Measurements from ENCODE around the gene TMEM256. TPM values are rescaled to one million over a fixed set of nuclear protein-coding genes. Genes with fewer than 3 reads are reported as not detected.
A peak's percentile ranks its signal among the peaks of the same experiment; 100 is the strongest.
"Not testable (repeated sequence)": the region's sequence is repeated elsewhere in the genome, so short reads cannot be mapped to it uniquely, and the experiment has no call there.

TMEM256 gene
- polyA plus RNA-seq, 3 donors: 39.2 to 81.4 (median 72.6) TPM

DNA sequence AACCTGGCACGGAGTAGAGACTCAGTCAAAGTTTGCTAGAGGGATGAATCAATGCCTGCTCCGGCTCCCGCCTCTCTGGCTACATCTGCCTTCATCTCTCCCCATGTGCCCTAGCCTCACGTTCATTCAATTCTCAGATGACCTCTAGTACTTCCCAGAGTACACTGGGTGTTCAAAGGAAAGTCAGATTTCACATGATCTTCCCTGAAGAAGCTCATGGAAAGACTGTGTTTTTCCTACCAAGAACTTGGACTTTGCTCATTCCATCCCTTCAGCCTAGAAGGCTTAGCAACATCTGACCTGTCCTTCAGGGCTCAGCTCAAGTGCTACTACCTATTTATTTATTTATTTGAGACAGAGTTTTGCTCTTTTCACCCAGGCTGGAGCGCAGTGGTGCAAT lies 34.1 kb downstream of the TMEM256 start:
- peak overlapping the region in 1 of 2 donors; percentile 35 for H3K4me3 Mint-ChIP-seq
- no peak overlapping the region for H3K27ac ChIP-seq (ENCODE audit: low read depth in 1 of 2, low read length in 2 of 2)
- H3K36me3 ChIP-seq (replicated peaks in 1 of 2; ENCODE audit: control insufficient read depth in 1 of 2, insufficient read depth in 2 of 2, low read length in 2 of 2): no peaks in the 10 kb centered on the region
- peaks cover 2% of the 10 kb centered on the region for H3K4me1 Mint-ChIP-seq
- H3K27ac Mint-ChIP-seq: peak overlapping the region in 2 of 7 donors; percentile 13 to 15
- peaks cover 10 to 18% (median 14%) of the 10 kb centered on the region in 3 donors for H3K27me3 Mint-ChIP-seq (ENCODE audit: low read depth in 3 of 3)
- no peak overlapping the region for H2AFZ ChIP-seq (ENCODE audit: insufficient read depth, low read depth, low read length, poor library complexity, severe bottlenecking)
- WGBS (ENCODE audit: insufficient coverage): 100% methylated on average over 1 of the region's 5 CpGs
- TF ChIP-seq CTCF (IDR thresholded peaks at IDR 0.05): no peak
- no peaks in the 10 kb centered on the region for H3K4me1 ChIP-seq (ENCODE audit: control insufficient read depth in 1 of 2, insufficient read depth in 2 of 2, low read length in 2 of 2)
- no peak overlapping the region for H3K9ac ChIP-seq (ENCODE audit: insufficient read depth, low read length, poor library complexity, severe bottlenecking)
- H3K36me3 Mint-ChIP-seq: no peaks in the 10 kb centered on the region
- H3K4me2 ChIP-seq (replicated peaks; ENCODE audit: extremely low read depth, low read length, poor library complexity, severe bottlenecking): no peak overlapping the region
- no peaks in the 10 kb centered on the region for H3K9me3 ChIP-seq (replicated peaks in 1 of 2; ENCODE audit: control insufficient read depth in 1 of 2, insufficient read depth in 1 of 2, low read length in 2 of 2)
- intact Hi-C loops (cut with micrococcal nuclease): no loop called here
- H3K79me2 ChIP-seq (ENCODE audit: insufficient read depth, low read length): no peaks in the 10 kb centered on the region
- H3K4me3 ChIP-seq (replicated peaks in 1 of 3; ENCODE audit: low read depth in 2 of 3, low read length in 3 of 3): no peak overlapping the region
- no peaks in the 10 kb centered on the region for H3K27me3 ChIP-seq (ENCODE audit: control insufficient read depth in 2 of 2, insufficient read depth in 2 of 2, low read length in 2 of 2)
- no peaks in the 10 kb centered on the region for H4K20me1 ChIP-seq (ENCODE audit: insufficient read depth, low read length)
- DNase-seq: no peak
- H3K9me3 Mint-ChIP-seq: no peaks in the 10 kb centered on the region

- H3K4me3 Mint-ChIP-seq: not testable (repeated sequence)
- 94% methylated on average over 4 of the region's 5 CpGs for WGBS (ENCODE audit: insufficient coverage)
These were observed 35.3 kb downstream of the TMEM256 start for GRCh38 chr17:7368599-7368994.

More at GRCh38 chr17:7368599-7368994, 35.3 kb downstream of the TMEM256 start:
- H3K9me3 Mint-ChIP-seq; H3K27ac ChIP-seq (ENCODE audit: low read depth in 1 of 2, low read length in 2 of 2); H3K9ac ChIP-seq (ENCODE audit: insufficient read depth, low read length, poor library complexity, severe bottlenecking); H3K9me3 ChIP-seq (replicated peaks in 1 of 2; ENCODE audit: control insufficient read depth in 1 of 2, insufficient read depth in 1 of 2, low read length in 2 of 2); H2AFZ ChIP-seq (ENCODE audit: insufficient read depth, low read depth, low read length, poor library complexity, severe bottlenecking); H3K36me3 Mint-ChIP-seq; H3K4me1 ChIP-seq (ENCODE audit: control insufficient read depth in 1 of 2, insufficient read depth in 2 of 2, low read length in 2 of 2); intact Hi-C loops (cut with micrococcal nuclease); DNase-seq; H3K27ac Mint-ChIP-seq; H4K20me1 ChIP-seq (ENCODE audit: insufficient read depth, low read length); H3K4me1 Mint-ChIP-seq; H3K4me2 ChIP-seq (replicated peaks; ENCODE audit: extremely low read depth, low read length, poor library complexity, severe bottlenecking); H3K4me3 ChIP-seq (replicated peaks in 1 of 3; ENCODE audit: low read depth in 2 of 3, low read length in 3 of 3); H3K79me2 ChIP-seq (ENCODE audit: insufficient read depth, low read length); H3K27me3 ChIP-seq (ENCODE audit: control insufficient read depth in 2 of 2, insufficient read depth in 2 of 2, low read length in 2 of 2); H3K36me3 ChIP-seq (replicated peaks in 1 of 2; ENCODE audit: control insufficient read depth in 1 of 2, insufficient read depth in 2 of 2, low read length in 2 of 2): not testable (repeated sequence)
- H3K27me3 Mint-ChIP-seq (ENCODE audit: low read depth in 3 of 3): peaks cover 6 to 18% (median 14%) of the 10 kb centered on the region in 3 donors

Measured in CD14-positive monocyte (primary cell).